ENCODE results near the gene TFEB.
A peak's percentile ranks its signal among the peaks of the same experiment; 100 is the strongest.

The TFEB gene

GRCh38 chr6:41687501-41688175 lies 47.8 kb downstream of the TFEB start:
- no peak for DNase-seq

GRCh38 chr6:41685641-41686380 lies 49.6 kb downstream of the TFEB start:
- DNase-seq = no peak

GRCh38 chr6:41684311-41685180 lies 50.9 kb downstream of the TFEB start:
- no peak for DNase-seq

GRCh38 chr6:41683523-41684310 lies 51.7 kb downstream of the TFEB start:
- peak; percentile 83 for DNase-seq

GRCh38 chr6:41683273-41683522 lies 52.2 kb downstream of the TFEB start:
- no peak for DNase-seq

- DNase-seq = peak; percentile 11
These were observed 52.7 kb downstream of the TFEB start for GRCh38 chr6:41682497-41683272.

GRCh38 chr6:41682056-41682477 lies 53.3 kb downstream of the TFEB start:
- peak; percentile 75 for DNase-seq

- DNase-seq = no peak
These were observed 55.0 kb downstream of the TFEB start for GRCh38 chr6:41680182-41680965.

GRCh38 chr6:41679696-41680095 lies 55.7 kb downstream of the TFEB start:
- DNase-seq = no peak

- no peak for DNase-seq
These were observed 56.8 kb downstream of the TFEB start for GRCh38 chr6:41678511-41679084.

- DNase-seq = no peak
These were observed 58.1 kb downstream of the TFEB start for GRCh38 chr6:41677124-41677921.

GRCh38 chr6:41676431-41676830 lies 59.0 kb downstream of the TFEB start:
- DNase-seq = no peak

- no peak for DNase-seq
These were observed 59.4 kb downstream of the TFEB start for GRCh38 chr6:41675992-41676391.

GRCh38 chr6:41675176-41675775 lies 60.1 kb downstream of the TFEB start:
- DNase-seq = no peak

- DNase-seq = no peak
These were observed 61.0 kb downstream of the TFEB start for GRCh38 chr6:41674231-41675000.

- DNase-seq = no peak
These were observed 61.8 kb downstream of the TFEB start for GRCh38 chr6:41673704-41674000.

GRCh38 chr6:41672816-41673703 lies 62.3 kb downstream of the TFEB start:
- DNase-seq = no peak

- no peak for DNase-seq
These were observed 63.4 kb downstream of the TFEB start for GRCh38 chr6:41672016-41672415.

Data from stimulated activated CD4-positive, alpha-beta T cell treated with anti-CD3 and anti-CD28 coated beads, Interleukin-4, amount 100 ng/mL, for 1 hour (primary cell).